ENCODE measurements around the gene CD8B. TPM values are rescaled to one million over a fixed set of nuclear protein-coding genes. Genes with fewer than 3 reads are reported as not detected.

Gene CD8B
- total RNA-seq, 1 donor from 2014 or later = not detected

GRCh38 chr2:86806059-86806857 is 55.4 kb downstream of the CD8B start:
- H3K36me3 Mint-ChIP-seq (ENCODE audit: low read depth) = no peaks in the 10 kb centered on the region
- no peak for TF ChIP-seq CTCF (conservative IDR thresholded peaks at IDR 0.05)
- H3K9me3 Mint-ChIP-seq = no peaks in the 10 kb centered on the region
- DNase-seq (ENCODE audit: low read depth, low spot score) = no peak
- H3K27ac Mint-ChIP-seq (ENCODE audit: unreplicated experiment) = no peak overlapping the region
- H3K4me1 Mint-ChIP-seq = peaks cover 9% of the 10 kb centered on the region
- peak overlapping the region; percentile 68 for H3K4me3 Mint-ChIP-seq
- peaks cover 27% of the 10 kb centered on the region for H3K27me3 Mint-ChIP-seq (ENCODE audit: low read depth)

GRCh38 chr2:86800856-86801567 is 60.7 kb downstream of the CD8B start:
- H3K9me3 Mint-ChIP-seq = peaks cover 12% of the 10 kb centered on the region
- no peaks in the 10 kb centered on the region for H3K4me1 Mint-ChIP-seq

GRCh38 chr2:86794861-86795260 is 66.8 kb downstream of the CD8B start:
- peaks cover 8% of the 10 kb centered on the region for H3K4me1 Mint-ChIP-seq
- peaks cover 20% of the 10 kb centered on the region for H3K9me3 Mint-ChIP-seq
- H3K4me3 Mint-ChIP-seq = no peak overlapping the region
- no peak overlapping the region for H3K27ac Mint-ChIP-seq (ENCODE audit: unreplicated experiment)
- DNase-seq (ENCODE audit: low read depth, low spot score) = no peak
- peaks cover 12% of the 10 kb centered on the region for H3K36me3 Mint-ChIP-seq (ENCODE audit: low read depth)
- no peak for TF ChIP-seq CTCF (conservative IDR thresholded peaks at IDR 0.05)
- peaks cover 57% of the 10 kb centered on the region for H3K27me3 Mint-ChIP-seq (ENCODE audit: low read depth)

More at GRCh38 chr2:86800856-86801567, 60.7 kb downstream of the CD8B start:
- Mint-ChIP-seq H3K27ac (ENCODE audit: unreplicated experiment) (no peak overlapping the region), H3K4me3 (no peak overlapping the region), H3K27me3 (ENCODE audit: low read depth) (peaks cover 14% of the 10 kb centered on the region), H3K36me3 (ENCODE audit: low read depth) (peaks cover 7% of the 10 kb centered on the region)
- TF ChIP-seq CTCF (conservative IDR thresholded peaks at IDR 0.05) = no peak
- no peak for DNase-seq (ENCODE audit: low read depth, low spot score)

- Mint-ChIP-seq H3K36me3 (ENCODE audit: low read depth) (peaks cover 12% of the 10 kb centered on the region), H3K27ac (ENCODE audit: unreplicated experiment) (no peak overlapping the region), H3K4me3 (no peak overlapping the region), H3K9me3 (peaks cover 20% of the 10 kb centered on the region), H3K27me3 (ENCODE audit: low read depth) (peaks cover 68% of the 10 kb centered on the region), H3K4me1 (peaks cover 8% of the 10 kb centered on the region)
- DNase-seq (ENCODE audit: low read depth, low spot score) = no peak
- TF ChIP-seq CTCF (conservative IDR thresholded peaks at IDR 0.05) = no peak
These were observed 67.9 kb downstream of the CD8B start for GRCh38 chr2:86793752-86794151.

- H3K4me3 Mint-ChIP-seq = peak overlapping the region; percentile 79
- H3K9me3 Mint-ChIP-seq = peaks cover 12% of the 10 kb centered on the region
- peaks cover 81% of the 10 kb centered on the region for H3K27me3 Mint-ChIP-seq (ENCODE audit: low read depth)
- H3K27ac Mint-ChIP-seq (ENCODE audit: unreplicated experiment) = no peak overlapping the region
- peaks cover 8% of the 10 kb centered on the region for H3K4me1 Mint-ChIP-seq
- peaks cover 7% of the 10 kb centered on the region for H3K36me3 Mint-ChIP-seq (ENCODE audit: low read depth)
- no peak for TF ChIP-seq CTCF (conservative IDR thresholded peaks at IDR 0.05)
- no peak for DNase-seq (ENCODE audit: low read depth, low spot score)
These were observed 70.1 kb downstream of the CD8B start for GRCh38 chr2:86791573-86791972.
